CD4-positive, alpha-beta T cell (primary cell): ENCODE data around the gene CERS6. TPM values are rescaled to one million over a fixed set of nuclear protein-coding genes. Genes with fewer than 3 reads are reported as not detected.
A peak's percentile ranks its signal among the peaks of the same experiment; 100 is the strongest.

Source experiments
- ATAC-seq: fragments of 200-7000 bp; cut with Tn5 transposase; one replicate; pipeline ENCODE4 v1.10.0; 2022; ENCODE audit warnings: mild to moderate bottlenecking; ENCODE audit not compliant: poor library complexity
- CTCF ChIA-PET: fragments of 350-600 bp; sonication (Branson Sonifier 250); formaldehyde crosslinking; loops from one replicate; lab custom pipeline; 2021; ENCODE audit warnings: antibody characterized with exemption, inconsistent platforms; lab: Charles Lee
- POLR2A ChIA-PET: fragments of 350-600 bp; sonication (Branson Sonifier 250); formaldehyde crosslinking; loops from one replicate; lab custom pipeline; 2021; ENCODE audit warnings: antibody characterized with exemption, inconsistent platforms; lab: Charles Lee
- DNase-seq, 14 experiments: peaks; one replicate each; pipeline ENCODE4 v3.0.0-alpha.2; 2013 to 2020; ENCODE audit warnings: mixed read lengths in 2 of 14
- H3K27ac ChIP-seq, 2 donors: one replicate each; pipeline versions ENCODE4 v1.5.1 to v1.7.0; 2013; ENCODE audit warnings: low read length in 2 of 2, low read depth in 1 of 2, mild to moderate bottlenecking in 1 of 2
- H3K27me3 ChIP-seq, 2 experiments: 1 replicate in 1 of 2; 2 replicates in 1 of 2; pipeline versions ENCODE4 v1.6.1 to v1.7.0; 2013; ENCODE audit warnings: low read length in 2 of 2, control low read depth in 1 of 2, mild to moderate bottlenecking in 1 of 2, moderate library complexity in 1 of 2; ENCODE audit not compliant: insufficient read depth in 2 of 2, control insufficient read depth in 1 of 2
- H3K36me3 ChIP-seq: one replicate; pipeline ENCODE4 v1.6.1; 2013; ENCODE audit warnings: low read length, control low read depth; ENCODE audit not compliant: insufficient read depth
- H3K4me1 ChIP-seq: one replicate; pipeline ENCODE4 v1.6.1; 2013; ENCODE audit warnings: low read length, control low read depth; ENCODE audit not compliant: insufficient read depth
- H3K4me3 ChIP-seq: one replicate; pipeline ENCODE4 v1.5.1; 2013; ENCODE audit warnings: mild to moderate bottlenecking, low read length, moderate library complexity
- H3K9me3 ChIP-seq, 2 experiments: 1 replicate in 1 of 2; 2 replicates in 1 of 2; pipeline versions ENCODE4 v1.6.1 to v1.7.0; 2013; ENCODE audit warnings: low read length in 2 of 2, mild to moderate bottlenecking in 2 of 2, control low read depth in 1 of 2, moderate library complexity in 1 of 2; ENCODE audit not compliant: control insufficient read depth in 1 of 2, insufficient read depth in 1 of 2
- H3K27ac Mint-ChIP-seq: one replicate; pipeline ENCODE4 v1.8.0; 2020; ENCODE audit warnings: mixed read lengths
- H3K27me3 Mint-ChIP-seq: one replicate; pipeline ENCODE4 v1.8.0; 2021; ENCODE audit warnings: mixed read lengths
- H3K36me3 Mint-ChIP-seq: one replicate; pipeline ENCODE4 v1.8.0; 2021; ENCODE audit warnings: low read depth, mixed read lengths
- H3K4me1 Mint-ChIP-seq: one replicate; pipeline ENCODE4 v1.8.0; 2021; ENCODE audit warnings: low read depth, mixed read lengths
- H3K4me3 Mint-ChIP-seq: one replicate; pipeline ENCODE4 v1.8.0; 2020; ENCODE audit warnings: mild to moderate bottlenecking, mixed read lengths
- H3K9me3 Mint-ChIP-seq: one replicate; pipeline ENCODE4 v1.8.0; 2020; ENCODE audit warnings: mixed read lengths
- CTCF ChIP-seq: fragments of 200-600 bp; IDR thresholded peaks from one replicate; pipeline ENCODE4 v1.8.0; 2022; ENCODE audit warnings: antibody characterized with exemption, mild to moderate bottlenecking
- intact Hi-C, 2 experiments: fragments of 100-400 bp; cut with DNase I in 1 of 2; cut with micrococcal nuclease in 1 of 2; formaldehyde crosslinking; loops; one replicate each; pipeline versions ENCODE4 v1.15.1 to v1.9.0; 2023 to 2025; cut with DNase I, micrococcal nuclease
- total RNA-seq, 174 experiments: library from RNA in 2 of 174; stranded (reverse) in 2 of 174; gene quantifications; one replicate each; pipeline ENCODE4 v1.2.3 and lab custom pipeline; 2021 to 2026

CERS6 gene
- total RNA-seq, 2 experiments from 2014 or later = 16.9 to 17.9 TPM

GRCh38 chr2:168702579-168702978 lies 246.5 kb downstream of the CERS6 start:
- intact Hi-C loops = loop anchor here in 1 of 2 experiments (10.0 kb wide), 1 partner anchor 212 kb away; no protein-coding TSS in a partner anchor
- H3K27me3 Mint-ChIP-seq = no peaks in the 10 kb centered on the region
- no peaks in the 10 kb centered on the region for H3K36me3 ChIP-seq
- ChIA-PET POLR2A (no interaction called here), CTCF (no interaction called here)
- no peak overlapping the region for H3K4me3 ChIP-seq
- peaks cover 4% of the 10 kb centered on the region for H3K4me1 Mint-ChIP-seq
- DNase-seq (no peak), ATAC-seq (no peak)
- no peaks in the 10 kb centered on the region for H3K27me3 ChIP-seq
- no peaks in the 10 kb centered on the region for H3K9me3 ChIP-seq
- H3K4me3 Mint-ChIP-seq = no peak overlapping the region
- H3K27ac Mint-ChIP-seq = no peak overlapping the region
- no peak for TF ChIP-seq CTCF
- H3K36me3 Mint-ChIP-seq = peaks cover 17% of the 10 kb centered on the region
- no peaks in the 10 kb centered on the region for H3K9me3 Mint-ChIP-seq
- H3K4me1 ChIP-seq = no peaks in the 10 kb centered on the region
- no peak overlapping the region for H3K27ac ChIP-seq

GRCh38 chr2:168703926-168704325 lies 247.9 kb downstream of the CERS6 start:
- ATAC-seq = no peak
- Mint-ChIP-seq H3K27me3 (no peaks in the 10 kb centered on the region), H3K27ac (no peak overlapping the region), H3K4me3 (no peak overlapping the region), H3K36me3 (peaks cover 12% of the 10 kb centered on the region), H3K4me1 (peaks cover 4% of the 10 kb centered on the region), H3K9me3 (no peaks in the 10 kb centered on the region)
- intact Hi-C loops = loop anchor here in 1 of 2 experiments (10.0 kb wide), 1 partner anchor 211 kb away; no protein-coding TSS in a partner anchor
- no peaks in the 10 kb centered on the region for H3K4me1 ChIP-seq
- no peaks in the 10 kb centered on the region for H3K36me3 ChIP-seq
- H3K27ac ChIP-seq = no peak overlapping the region
- TF ChIP-seq CTCF = no peak
- no peaks in the 10 kb centered on the region for H3K27me3 ChIP-seq
- ChIA-PET POLR2A (interaction anchor here (0.6 to 0.9 kb wide), 2 partner anchors 357 to 533 kb away, joined by 3 to 4 read pairs; no protein-coding TSS in a partner anchor), CTCF (no interaction called here)
- no peaks in the 10 kb centered on the region for H3K9me3 ChIP-seq
- no peak for DNase-seq
- H3K4me3 ChIP-seq = no peak overlapping the region

- TF ChIP-seq CTCF = no peak
- no peak overlapping the region for H3K27ac ChIP-seq
- H3K27ac Mint-ChIP-seq = no peak overlapping the region
- intact Hi-C loops = loop anchor here (1.0 to 10.0 kb wide), 5 partner anchors 51 to 569 kb away; no protein-coding TSS in a partner anchor
- no peaks in the 10 kb centered on the region for H3K4me1 ChIP-seq
- H3K4me1 Mint-ChIP-seq = peaks cover 4% of the 10 kb centered on the region
- H3K27me3 Mint-ChIP-seq = no peaks in the 10 kb centered on the region
- ATAC-seq = no peak
- no peaks in the 10 kb centered on the region for H3K9me3 Mint-ChIP-seq
- H3K36me3 ChIP-seq = no peaks in the 10 kb centered on the region
- H3K27me3 ChIP-seq = no peaks in the 10 kb centered on the region
- H3K36me3 Mint-ChIP-seq = peaks cover 10% of the 10 kb centered on the region
- ChIA-PET CTCF (no interaction called here), POLR2A (interaction anchor here (0.7 to 1.2 kb wide), 2 partner anchors 8 to 20 kb away, joined by 3 to 5 read pairs; no protein-coding TSS in a partner anchor)
- H3K4me3 ChIP-seq = no peak overlapping the region
- no peaks in the 10 kb centered on the region for H3K9me3 ChIP-seq
- no peak overlapping the region for H3K4me3 Mint-ChIP-seq
- DNase-seq = peak in 3 of 14 experiments; percentile 17 to 29 (median 21)
Measured at GRCh38 chr2:168705534-168706470, 249.7 kb downstream of the CERS6 start.
